HepG2 (cell line): Measurements from ENCODE around the gene ST8SIA6. TPM values are rescaled to one million over a fixed set of nuclear protein-coding genes. Genes with fewer than 3 reads are reported as not detected.

Experiments
- ATAC-seq: fragments of 200-7000 bp; cut with Tn5 transposase; 3 replicates; pipeline ENCODE4 v1.9.1; 2020; ENCODE audit warnings: mild to moderate bottlenecking, moderate library complexity
- BruUV-seq: library from RNA; stranded (reverse); fragments of 400-500 nt; replicated peaks from 2 replicates; lab custom pipeline; 2021; lab: Mats Ljungman, UMichigan
- CTCF ChIA-PET: fragments of 300-600 bp; formaldehyde crosslinking; extraction: SDS; loops from one replicate; lab custom pipeline; 2021; ENCODE audit warnings: low total read pairs, inconsistent platforms, low intra/inter-chr PET ratio; lab: Yijun Ruan, JAX
- POLR2A ChIA-PET: fragments of 350-600 bp; sonication (Branson Sonifier 250); formaldehyde crosslinking; loops from one replicate; lab custom pipeline; 2020; ENCODE audit warnings: antibody characterized with exemption, inconsistent platforms; lab: Yijun Ruan, JAX
- DNase-seq: peaks from one replicate; pipeline ENCODE4 v3.0.0-alpha.2; 2015; ENCODE audit warnings: low spot score
- FAIRE-seq: peaks from 3 replicates; lab custom pipeline; 2011; peaks lifted over from hg19 to GRCh38; lab: Jason Lieb, UNC
- H2AFZ ChIP-seq: one replicate; pipeline ENCODE4 v1.6.1; 2011; ENCODE audit warnings: low read length, inconsistent platforms
- H3K27ac ChIP-seq: fragments of 300-600 bp; 3 replicates; pipeline ENCODE4 v1.8.0; 2011; ENCODE audit warnings: mixed run types, mild to moderate bottlenecking, mixed read lengths, low read length, inconsistent platforms; ENCODE audit not compliant: insufficient read depth; ENCODE audit errors: extremely low read length
- H3K27me3 ChIP-seq, 2 experiments: fragments of 200-600 bp in 1 of 2; 2 replicates in 1 of 2; 3 replicates in 1 of 2; pipeline versions ENCODE4 v1.6.0 to v1.8.0; 2011; ENCODE audit warnings: low read length in 2 of 2, mild to moderate bottlenecking in 2 of 2, moderate library complexity in 2 of 2, inconsistent platforms in 1 of 2; ENCODE audit not compliant: insufficient read depth in 2 of 2, control insufficient read depth in 1 of 2
- H3K36me3 ChIP-seq, 2 experiments: fragments of 200-600 bp in 1 of 2; replicated peaks in 1 of 2; 2 replicates in 1 of 2; 3 replicates in 1 of 2; pipeline versions ENCODE4 v1.5.1 to v1.8.0; 2011; ENCODE audit warnings: low read length in 2 of 2, inconsistent platforms in 1 of 2; ENCODE audit not compliant: insufficient read depth in 2 of 2, control insufficient read depth in 1 of 2
- H3K4me1 ChIP-seq: 2 replicates; pipeline ENCODE4 v1.5.1; 2012; ENCODE audit warnings: low read length, inconsistent platforms; ENCODE audit not compliant: insufficient read depth
- H3K4me2 ChIP-seq: 2 replicates; pipeline ENCODE4 v1.6.0; 2011; ENCODE audit warnings: low read depth, low read length, inconsistent platforms
- H3K4me3 ChIP-seq, 3 experiments: fragments of 200-600 bp in 1 of 3; sonication (generic), shearing (Covaris generic) in 1 of 3; replicated peaks in 1 of 3; 2 replicates each; pipeline ENCODE4 v1.5.1; 2011 to 2016; ENCODE audit warnings: low read length in 3 of 3, inconsistent platforms in 2 of 3, low read depth in 2 of 3, mild to moderate bottlenecking in 2 of 3, control low read depth in 1 of 3, mixed read lengths in 1 of 3; ENCODE audit not compliant: insufficient read depth in 1 of 3
- H3K79me2 ChIP-seq: one replicate; pipeline ENCODE4 v1.6.1; 2011; ENCODE audit warnings: low read length, inconsistent platforms; ENCODE audit not compliant: insufficient read depth
- H3K9ac ChIP-seq: 2 replicates; pipeline ENCODE4 v1.6.0; 2011; ENCODE audit warnings: mild to moderate bottlenecking, low read depth, low read length, inconsistent platforms; ENCODE audit not compliant: insufficient read depth
- H3K9me3 ChIP-seq: 2 replicates; pipeline ENCODE4 v1.5.1; 2012; ENCODE audit warnings: mild to moderate bottlenecking, low read length
- H4K20me1 ChIP-seq: 2 replicates; pipeline ENCODE4 v1.6.0; 2011; ENCODE audit warnings: inconsistent platforms, mild to moderate bottlenecking, low read length, moderate library complexity; ENCODE audit not compliant: insufficient read depth
- ARID3A ChIP-seq: IDR thresholded peaks from 2 replicates; pipeline ENCODE4 v1.6.1; 2012; ENCODE audit warnings: low read depth, low read length, improper control_type of control experiment
- ATF6 ChIP-seq: sonication (generic); formaldehyde crosslinking; conservative IDR thresholded peaks from 2 replicates; pipeline ENCODE4 v1.4.0; 2020; ENCODE audit warnings: missing genetic modification reagents
- DNMT1 ChIP-seq: sonication (generic); formaldehyde crosslinking; IDR thresholded peaks from 2 replicates; pipeline ENCODE4 v1.5.1; 2020; ENCODE audit warnings: mild to moderate bottlenecking, missing genetic modification reagents
- FOXJ3 ChIP-seq: sonication (generic); formaldehyde crosslinking; IDR thresholded peaks from 2 replicates; pipeline ENCODE4 v1.4.0; 2020; ENCODE audit warnings: missing genetic modification reagents, mild to moderate bottlenecking, borderline replicate concordance
- HNF4A ChIP-seq: sonication (generic); formaldehyde crosslinking; IDR thresholded peaks from 2 replicates; pipeline ENCODE4 v1.4.0; 2020; ENCODE audit warnings: missing genetic modification reagents
- HNRNPL ChIP-seq: fragments of 200-400 bp; formaldehyde crosslinking; IDR thresholded peaks from 2 replicates; pipeline ENCODE4 v1.6.1; 2017; ENCODE audit warnings: mild to moderate bottlenecking, low read depth, low read length
- HOXA9 ChIP-seq: sonication (generic); formaldehyde crosslinking; IDR thresholded peaks from 2 replicates; pipeline ENCODE4 v1.8.1; 2022; ENCODE audit warnings: missing genetic modification reagents, mild to moderate bottlenecking, moderate library complexity, borderline replicate concordance
- NFYC ChIP-seq: IDR thresholded peaks from 2 replicates; pipeline ENCODE4 v1.6.1; 2016; ENCODE audit warnings: missing genetic modification reagents, missing compliant biosample characterization
- SKI ChIP-seq: fragments of 450-650 bp; IDR thresholded peaks from one replicate; pipeline ENCODE4 v1.6.1; 2018; ENCODE audit warnings: mild to moderate bottlenecking; ENCODE audit not compliant: partially characterized antibody
- TCF7L2 ChIP-seq: IDR thresholded peaks from 2 replicates; pipeline ENCODE4 v1.6.1; 2011; ENCODE audit warnings: mild to moderate bottlenecking, low read depth, low read length, moderate library complexity
- YEATS2 ChIP-seq: sonication (generic); formaldehyde crosslinking; IDR thresholded peaks from 2 replicates; pipeline ENCODE4 v1.4.0; 2020; ENCODE audit warnings: missing genetic modification reagents, borderline replicate concordance
- ZNF549 ChIP-seq: sonication (generic); formaldehyde crosslinking; IDR thresholded peaks from 2 replicates; pipeline ENCODE4 v1.5.0; 2020; ENCODE audit warnings: missing genetic modification reagents
- ZUFSP ChIP-seq: sonication (generic); formaldehyde crosslinking; IDR thresholded peaks from 2 replicates; pipeline ENCODE4 v1.9.0; 2021; ENCODE audit warnings: missing genetic modification reagents, mild to moderate bottlenecking, borderline replicate concordance
- WGBS: methylation state at CpG from one replicate; pipeline ENCODE4 v1.1.6; 2017; ENCODE audit warnings: low lambda C conversion rate; 5-methylcytosine and 5-hydroxymethylcytosine counted together
- in situ Hi-C: cut with HindIII; loops from 2 replicates; pipeline ENCODE4 v1.10.0; 2017; ENCODE audit warnings: low pct_unique_long_range_greater_than_20kb; ENCODE audit not compliant: extremely low pct_ligation_motif_present
- intact Hi-C: fragments of 100-400 bp; cut with micrococcal nuclease; formaldehyde crosslinking; loops from one replicate; pipeline ENCODE4 v1.10.0; 2022; ENCODE audit not compliant: unreplicated experiment
- polyA plus RNA-seq, 8 experiments: library from polyadenylated mRNA; depleted of rRNA in 3 of 8; stranded (reverse) in 7 of 8; unstranded in 1 of 8; fragments of >200 nt; fragmentation: Illumina TruSeq in 4 of 8; extraction: Trizol in 4 of 8; gene quantifications; 2 replicates each; pipeline versions ENCODE4 v1.2.1 to v1.2.3, GENCODE V29; 2011 to 2016; ENCODE audit warnings: low read depth in 4 of 8, missing spikeins in 1 of 8, mixed read lengths in 1 of 8; ENCODE audit not compliant: insufficient read depth in 1 of 8
- total RNA-seq, 5 experiments: library from RNA; depleted of rRNA; stranded (reverse); fragments of >200 nt; fragmentation: Illumina TruSeq; extraction: Trizol; gene quantifications; 2 replicates each; pipeline ENCODE4 v1.2.3, GENCODE V29; 2016; ENCODE audit warnings: low read depth in 1 of 5

The ST8SIA6 gene
- total and polyA plus RNA-seq, 2 of the 13 experiments (the other 11 are each of a cell fraction or from before 2014, with no cell fraction given) = not detected

DNA sequence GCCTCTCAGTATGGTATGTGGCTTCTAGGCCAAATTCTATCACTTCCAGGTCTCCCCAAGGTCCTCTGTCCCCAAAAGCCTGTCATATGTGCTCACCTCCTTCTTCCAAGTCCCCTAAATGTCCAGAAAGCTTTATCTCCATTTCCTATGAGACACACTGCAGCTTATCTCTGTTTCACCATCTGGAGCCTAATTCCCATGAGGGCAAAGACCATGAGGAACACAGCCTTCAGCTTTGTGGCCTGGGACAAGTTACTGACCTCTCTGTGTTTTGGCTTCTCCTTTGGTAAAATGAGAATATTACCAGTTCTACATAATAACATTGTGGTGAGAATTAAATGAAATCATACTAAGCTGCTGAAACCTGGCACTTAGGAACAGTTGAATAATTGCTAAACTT, 19.2 kb downstream of the ST8SIA6 start:
- Histone ChIP-seq H3K4me1 (no peaks in the 10 kb centered on the region), H3K79me2 (no peaks in the 10 kb centered on the region), H3K27ac (no peak overlapping the region)
- CTCF ChIA-PET = no interaction called here
- intact Hi-C loops = no loop called here
- TF ChIP-seq DNMT1 (CRISPR knock-in tag) (no peak), HNRNPL (no peak), ZUFSP (CRISPR knock-in tag) (no peak)
- TF ChIP-seq, all 625 proteins: peak for 0
- H3K4me2 ChIP-seq = no peak overlapping the region
- no TSS peak for BruUV-seq
- H3K9ac ChIP-seq = no peak overlapping the region
- no peak overlapping the region for H3K4me3 ChIP-seq
- H4K20me1 ChIP-seq = no peaks in the 10 kb centered on the region
- peaks cover 1 to 11% of the 10 kb centered on the region in 2 experiments; a peak in 2 of 5 replicates for H3K27me3 ChIP-seq
- no peak for ATAC-seq
- in situ Hi-C loops = loop anchor here (25.0 kb wide), 1 partner anchor 598 kb away; no protein-coding TSS in a partner anchor
- no peak for FAIRE-seq
- DNase-seq = no peak
- H3K36me3 ChIP-seq = no peaks in the 10 kb centered on the region
- POLR2A ChIA-PET = no interaction called here
- H2AFZ ChIP-seq = no peak overlapping the region
- no peaks in the 10 kb centered on the region for H3K9me3 ChIP-seq

- H3K27ac ChIP-seq = no peak overlapping the region
- no peaks in the 10 kb centered on the region for H4K20me1 ChIP-seq
- H3K4me3 ChIP-seq = no peak overlapping the region
- intact Hi-C loops (loop anchor here (5.0 kb wide), 1 partner anchor 1555 kb away; no protein-coding TSS in a partner anchor), in situ Hi-C loops (loop anchor here (25.0 kb wide), 1 partner anchor 595 kb away; no protein-coding TSS in a partner anchor)
- no peak overlapping the region for H3K4me2 ChIP-seq
- DNase-seq (no peak), FAIRE-seq (no peak), ATAC-seq (no peak)
- H2AFZ ChIP-seq = no peak overlapping the region
- H3K9ac ChIP-seq = no peak overlapping the region
- CTCF ChIA-PET = no interaction called here
- POLR2A ChIA-PET = no interaction called here
- no TSS peak for BruUV-seq
- peaks cover 1 to 19% of the 10 kb centered on the region in 2 experiments; a peak in 2 of 5 replicates for H3K27me3 ChIP-seq
- no peaks in the 10 kb centered on the region for H3K4me1 ChIP-seq
- WGBS = 3% methylated on average over 6 of the region's 6 CpGs
- H3K9me3 ChIP-seq = no peaks in the 10 kb centered on the region
- no peaks in the 10 kb centered on the region for H3K79me2 ChIP-seq
- no peaks in the 10 kb centered on the region for H3K36me3 ChIP-seq
- TF ChIP-seq TCF7L2 (no peak), SKI (no peak), HOXA9 (CRISPR knock-in tag) (no peak), ARID3A (no peak), ZNF549 (no peak), YEATS2 (CRISPR knock-in tag) (no peak), HNF4A (CRISPR knock-in tag) (no peak), FOXJ3 (CRISPR knock-in tag) (no peak), NFYC (no peak), ATF6 (CRISPR knock-in tag) (no peak)
Observed at GRCh38 chr10:17432723-17433122, 21.7 kb downstream of the ST8SIA6 start.
